Activated CD8-positive, alpha-beta T cell treated with anti-CD3 and anti-CD28 coated beads for 36 hours (primary cell): Measurements from ENCODE around the gene CETP. TPM values are rescaled to one million over a fixed set of nuclear protein-coding genes. Genes with fewer than 3 reads are reported as not detected.
A peak's percentile ranks its signal among the peaks of the same experiment; 100 is the strongest.

Source experiments
- ATAC-seq: fragments of 200-7000 bp; cut with Tn5 transposase; one replicate; pipeline ENCODE4 v1.10.0; 2021; ENCODE audit warnings: mild to moderate bottlenecking, moderate library complexity
- CTCF ChIA-PET: fragments of 350-600 bp; sonication (Branson Sonifier 250); formaldehyde crosslinking; loops from one replicate; lab custom pipeline; 2021; ENCODE audit warnings: antibody characterized with exemption; lab: Charles Lee
- POLR2A ChIA-PET: fragments of 350-600 bp; sonication (Branson Sonifier 250); formaldehyde crosslinking; loops from one replicate; lab custom pipeline; 2021; ENCODE audit warnings: antibody characterized with exemption; lab: Charles Lee
- DNase-seq: peaks from one replicate; pipeline ENCODE4 v3.0.0-alpha.2; 2020
- H3K27ac Mint-ChIP-seq: one replicate; pipeline ENCODE4 v1.8.0; 2021; ENCODE audit warnings: mild to moderate bottlenecking, mixed read lengths
- H3K27me3 Mint-ChIP-seq: one replicate; pipeline ENCODE4 v1.8.0; 2021; ENCODE audit warnings: mixed read lengths
- H3K36me3 Mint-ChIP-seq: one replicate; pipeline ENCODE4 v1.8.0; 2021; ENCODE audit warnings: low read depth, mixed read lengths
- H3K4me1 Mint-ChIP-seq: one replicate; pipeline ENCODE4 v1.8.0; 2021; ENCODE audit warnings: low read depth, mixed read lengths
- H3K4me3 Mint-ChIP-seq: one replicate; pipeline ENCODE4 v1.8.0; 2021; ENCODE audit warnings: mild to moderate bottlenecking, moderate library complexity, mixed read lengths
- H3K9me3 Mint-ChIP-seq: one replicate; pipeline ENCODE4 v1.8.0; 2021; ENCODE audit warnings: mixed read lengths
- intact Hi-C: fragments of 100-400 bp; cut with micrococcal nuclease; formaldehyde crosslinking; loops from one replicate; pipeline ENCODE4 v1.10.0; 2022
- total RNA-seq, 2 experiments: library from RNA; stranded (reverse); gene quantifications; one replicate each; pipeline ENCODE4 v1.2.3, GENCODE V29; 2021
- TF ChIP-seq, protein P1 (sequence below): fragments of 200-600 bp; IDR thresholded peaks from one replicate; pipeline ENCODE4 v1.8.0; 2022; ENCODE audit warnings: antibody characterized with exemption, mild to moderate bottlenecking

CETP gene
- total RNA-seq, 2 experiments from 2014 or later, result not detected

- H3K4me3 Mint-ChIP-seq, result no peak overlapping the region
- CTCF ChIA-PET, result interaction anchor here (0.6 to 7.0 kb wide), 65 partner anchors 11 to 373 kb away, joined by 3 to 93 read pairs (median 4); partner anchors contain the start of genes CPNE2 and NLRC5
- ATAC-seq (peak; percentile 92), DNase-seq (peak; percentile 100)
- POLR2A ChIA-PET, result interaction anchor here (0.6 to 3.7 kb wide), 15 partner anchors 10 to 141 kb away, joined by 3 to 34 read pairs (median 4); partner anchors contain the start of gene NLRC5
- H3K36me3 Mint-ChIP-seq, result no peaks in the 10 kb centered on the region
- H3K4me1 Mint-ChIP-seq, result peaks cover 23% of the 10 kb centered on the region
- no peaks in the 10 kb centered on the region for H3K9me3 Mint-ChIP-seq
- H3K27me3 Mint-ChIP-seq, result no peaks in the 10 kb centered on the region
- TF ChIP-seq, protein P1, sequence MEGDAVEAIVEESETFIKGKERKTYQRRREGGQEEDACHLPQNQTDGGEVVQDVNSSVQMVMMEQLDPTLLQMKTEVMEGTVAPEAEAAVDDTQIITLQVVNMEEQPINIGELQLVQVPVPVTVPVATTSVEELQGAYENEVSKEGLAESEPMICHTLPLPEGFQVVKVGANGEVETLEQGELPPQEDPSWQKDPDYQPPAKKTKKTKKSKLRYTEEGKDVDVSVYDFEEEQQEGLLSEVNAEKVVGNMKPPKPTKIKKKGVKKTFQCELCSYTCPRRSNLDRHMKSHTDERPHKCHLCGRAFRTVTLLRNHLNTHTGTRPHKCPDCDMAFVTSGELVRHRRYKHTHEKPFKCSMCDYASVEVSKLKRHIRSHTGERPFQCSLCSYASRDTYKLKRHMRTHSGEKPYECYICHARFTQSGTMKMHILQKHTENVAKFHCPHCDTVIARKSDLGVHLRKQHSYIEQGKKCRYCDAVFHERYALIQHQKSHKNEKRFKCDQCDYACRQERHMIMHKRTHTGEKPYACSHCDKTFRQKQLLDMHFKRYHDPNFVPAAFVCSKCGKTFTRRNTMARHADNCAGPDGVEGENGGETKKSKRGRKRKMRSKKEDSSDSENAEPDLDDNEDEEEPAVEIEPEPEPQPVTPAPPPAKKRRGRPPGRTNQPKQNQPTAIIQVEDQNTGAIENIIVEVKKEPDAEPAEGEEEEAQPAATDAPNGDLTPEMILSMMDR, result peak; percentile 99
- H3K27ac Mint-ChIP-seq, result peak overlapping the region; percentile 94
- intact Hi-C loops, result loop anchor here (1.0 to 10.0 kb wide), 2 partner anchors 78 to 220 kb away; partner anchors contain the start of genes PSME3IP1 and RSPRY1
Measured at GRCh38 chr16:56964243-56965148, 2.7 kb downstream of the CETP start.

DNA sequence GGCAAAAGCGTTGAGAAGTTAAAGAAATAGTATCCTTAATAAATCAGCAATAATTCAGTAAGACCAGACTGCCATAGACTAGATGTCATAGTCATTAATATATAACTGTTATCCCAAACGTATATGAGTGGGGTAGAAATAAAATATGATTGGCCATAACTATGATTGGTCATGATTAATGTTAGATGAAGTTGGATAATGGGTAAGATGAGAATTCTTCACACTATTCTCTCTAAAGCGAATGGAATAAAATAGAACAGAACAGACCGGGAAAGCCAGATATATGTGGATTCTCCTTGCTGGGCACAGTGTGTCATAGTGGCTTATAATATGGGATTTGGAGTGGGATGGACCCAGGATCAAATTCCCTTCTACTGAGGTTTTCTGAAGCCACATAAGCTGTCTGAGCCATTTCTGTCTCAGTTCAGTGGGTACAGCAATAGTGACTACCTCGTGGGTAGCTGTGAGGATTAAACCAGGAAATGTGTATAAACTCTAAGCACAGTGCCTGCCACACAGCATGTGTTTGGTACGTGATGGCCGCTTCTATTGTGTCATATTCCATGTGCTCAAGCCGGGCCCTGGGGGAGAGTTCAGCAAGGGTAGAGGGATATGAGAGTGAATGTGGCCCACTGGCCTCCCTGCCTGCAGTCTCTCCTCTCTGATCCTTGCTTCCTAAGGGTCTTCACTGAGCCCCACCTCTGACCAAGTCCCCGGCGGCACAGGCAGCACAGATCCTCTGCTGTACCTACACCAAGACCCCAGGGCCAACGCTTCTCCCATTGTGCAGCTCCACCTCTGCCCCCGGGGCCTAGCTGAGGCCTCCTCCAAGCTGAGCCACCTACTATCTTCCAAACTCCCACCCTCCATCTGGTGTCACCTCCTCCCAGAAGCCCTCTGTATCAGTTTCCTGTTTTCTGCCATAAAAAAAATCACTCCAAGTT, 3.7 kb downstream of the CETP start:
- H3K9me3 Mint-ChIP-seq, result no peaks in the 10 kb centered on the region
- peak; percentile 48 for ATAC-seq
- H3K4me1 Mint-ChIP-seq, result peaks cover 23% of the 10 kb centered on the region
- peak overlapping the region; percentile 54 for H3K4me3 Mint-ChIP-seq
- no peaks in the 10 kb centered on the region for H3K27me3 Mint-ChIP-seq
- ChIA-PET CTCF (interaction anchor here (0.6 to 7.0 kb wide), 43 partner anchors 11 to 219 kb away, joined by 3 to 93 read pairs (median 6); partner anchors contain the start of genes CPNE2 and NLRC5), POLR2A (interaction anchor here (0.6 to 3.7 kb wide), 14 partner anchors 9 to 280 kb away, joined by 3 to 34 read pairs (median 4); partner anchors contain the start of genes ARL2BP and NLRC5)
- peak overlapping the region; percentile 94 for H3K27ac Mint-ChIP-seq
- TF ChIP-seq, protein P1, result no peak
- intact Hi-C loops, result loop anchor here (10.0 kb wide), 1 partner anchor 219 kb away; the partner anchor contains the start of genes PSME3IP1 and RSPRY1
- DNase-seq, result no peak
- H3K36me3 Mint-ChIP-seq, result no peaks in the 10 kb centered on the region

DNA sequence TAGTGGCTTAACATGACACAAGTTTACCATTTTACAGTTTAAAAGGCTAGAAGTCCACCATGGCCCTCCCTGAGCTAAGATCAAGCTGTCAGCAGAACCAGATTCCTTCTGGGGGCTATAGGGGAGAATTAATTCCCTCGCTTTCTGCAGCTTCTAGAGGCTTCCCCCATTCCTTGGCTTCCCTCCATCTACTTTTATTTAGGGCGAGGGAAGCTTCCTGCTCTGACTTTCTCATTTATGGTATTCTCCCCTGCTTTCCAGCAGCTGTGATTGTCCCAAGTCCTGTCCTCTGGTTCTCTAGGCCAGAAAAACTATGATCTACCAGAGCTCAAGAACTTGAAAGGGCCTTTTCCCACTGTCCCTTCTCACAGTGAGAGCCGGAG, 4.3 kb downstream of the CETP start:
- Mint-ChIP-seq H3K36me3 (no peaks in the 10 kb centered on the region), H3K27ac (peak overlapping the region; percentile 94), H3K4me3 (no peak overlapping the region), H3K27me3 (no peaks in the 10 kb centered on the region), H3K4me1 (peaks cover 25% of the 10 kb centered on the region), H3K9me3 (no peaks in the 10 kb centered on the region)
- POLR2A ChIA-PET, result interaction anchor here (0.7 to 3.7 kb wide), 10 partner anchors 9 to 280 kb away, joined by 3 to 34 read pairs (median 5); partner anchors contain the start of genes ARL2BP and NLRC5
- TF ChIP-seq, protein P1, result no peak
- intact Hi-C loops, result loop anchor here (10.0 kb wide), 1 partner anchor 219 kb away; the partner anchor contains the start of genes PSME3IP1 and RSPRY1
- no peak for DNase-seq
- no peak for ATAC-seq
- CTCF ChIA-PET, result interaction anchor here (1.0 to 7.0 kb wide), 18 partner anchors 10 to 208 kb away, joined by 3 to 93 read pairs (median 16); partner anchors contain the start of genes CPNE2 and NLRC5

DNA sequence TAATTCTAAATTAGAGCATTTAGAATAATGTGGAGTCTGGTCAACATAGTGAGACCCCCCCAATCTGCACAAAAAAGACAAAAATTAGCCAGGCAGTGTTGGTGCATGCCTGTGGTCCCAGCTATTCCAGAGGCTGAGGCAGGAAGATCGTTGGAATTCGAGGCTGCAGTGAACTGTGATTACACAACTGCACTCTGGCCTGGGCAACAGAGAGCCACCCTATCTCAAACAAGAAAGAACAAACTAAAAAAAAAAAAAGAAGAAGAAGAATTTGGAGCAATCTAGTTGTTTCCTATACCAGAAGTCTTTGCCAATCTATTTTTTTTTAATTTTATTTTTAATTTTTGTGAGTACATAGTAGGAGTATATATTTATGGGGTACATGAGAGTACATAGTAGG, 6.0 kb downstream of the CETP start:
- TF ChIP-seq, protein P1, result no peak
- ATAC-seq, result no peak
- ChIA-PET CTCF (interaction anchor here (0.7 to 7.0 kb wide), 5 partner anchors 8 to 117 kb away, joined by 3 to 93 read pairs (median 61); no protein-coding TSS in a partner anchor), POLR2A (interaction anchor here (0.6 to 2.1 kb wide), 3 partner anchors 10 to 94 kb away, joined by 3 to 5 read pairs (median 4); no protein-coding TSS in a partner anchor)
- H3K9me3 Mint-ChIP-seq, result no peaks in the 10 kb centered on the region
- no peaks in the 10 kb centered on the region for H3K27me3 Mint-ChIP-seq
- H3K4me3 Mint-ChIP-seq, result no peak overlapping the region
- no peak overlapping the region for H3K27ac Mint-ChIP-seq
- DNase-seq, result no peak
- peaks cover 29% of the 10 kb centered on the region for H3K4me1 Mint-ChIP-seq
- no peaks in the 10 kb centered on the region for H3K36me3 Mint-ChIP-seq
- intact Hi-C loops, result loop anchor here (10.0 kb wide), 1 partner anchor 217 kb away; the partner anchor contains the start of genes PSME3IP1 and RSPRY1
